Tracheal epithelial cell (primary cell): ENCODE results near the gene PRRC2A. TPM values are rescaled to one million over a fixed set of nuclear protein-coding genes. Genes with fewer than 3 reads are reported as not detected.

Experiments used
- total RNA-seq: library from RNA; depleted of rRNA; stranded (reverse); fragments of >200 nt; gene quantifications from 2 replicates; pipeline ENCODE4 v1.2.1, GENCODE V29; 2014

Gene PRRC2A
- total RNA-seq, 1 donor from 2014 or later = 35.6 TPM

Other genes starting within 250 kb of the PRRC2A start
- gene MICA, start 217.1 kb upstream of the PRRC2A start, total RNA-seq = 28.7 and 56.9 TPM in 2 replicates
- gene MICB, start 122.6 kb upstream of the PRRC2A start, total RNA-seq = 4.7 and 9.9 TPM in 2 replicates
- not detected in 2 replicates for gene MCCD1, start 91.8 kb upstream of the PRRC2A start, total RNA-seq
- 279 and 313 TPM in 2 replicates for gene DDX39B, start 78.7 kb upstream of the PRRC2A start, total RNA-seq
- gene ATP6V1G2, start 74.1 kb upstream of the PRRC2A start, total RNA-seq = 0.21 and 1.2 TPM in 2 replicates
- 43.6 and 54.6 TPM in 2 replicates for gene NFKBIL1, start 73.1 kb upstream of the PRRC2A start, total RNA-seq
- not detected in 2 replicates for gene LTA, start 48.4 kb upstream of the PRRC2A start, total RNA-seq
- 4.3 TPM in 1 of 2 replicates, not detected in the other for gene TNF, start 45.1 kb upstream of the PRRC2A start, total RNA-seq
- 6.7 TPM in 1 of 2 replicates, not detected in the other for gene LTB, start 38.3 kb upstream of the PRRC2A start, total RNA-seq
- not detected in 2 replicates for gene LST1, start 34.4 kb upstream of the PRRC2A start, total RNA-seq
- gene NCR3, start 27.7 kb upstream of the PRRC2A start, total RNA-seq = not detected in 2 replicates
- not detected in 2 replicates for gene AIF1, start 5.5 kb upstream of the PRRC2A start, total RNA-seq
- gene BAG6, start 31.9 kb downstream of the PRRC2A start, total RNA-seq = 128 and 161 TPM in 2 replicates
- gene APOM, start 35.2 kb downstream of the PRRC2A start, total RNA-seq = 0.96 and 1.3 TPM in 2 replicates
- 26.7 and 27.1 TPM in 2 replicates for gene C6orf47, start 40.1 kb downstream of the PRRC2A start, total RNA-seq
- gene GPANK1, start 44.3 kb downstream of the PRRC2A start, total RNA-seq = 7.0 and 12.0 TPM in 2 replicates
- gene CSNK2B, start 45.4 kb downstream of the PRRC2A start, total RNA-seq = 84.2 and 103 TPM in 2 replicates
- under 0.01 and 0.43 TPM in 2 replicates for gene LY6G5B, start 49.3 kb downstream of the PRRC2A start, total RNA-seq
- not detected in 2 replicates for gene LY6G5C, start 60.4 kb downstream of the PRRC2A start, total RNA-seq
- 25.2 and 40.2 TPM in 2 replicates for gene ABHD16A, start 82.6 kb downstream of the PRRC2A start, total RNA-seq
- gene LY6G6F, start 86.2 kb downstream of the PRRC2A start, total RNA-seq = not detected in 2 replicates
- not detected in 2 replicates for gene LY6G6D, start 94.6 kb downstream of the PRRC2A start, total RNA-seq
- gene LY6G6C, start 101.0 kb downstream of the PRRC2A start, total RNA-seq = not detected in 2 replicates
- not detected in 2 replicates for gene MPIG6B, start 102.7 kb downstream of the PRRC2A start, total RNA-seq
- 11.5 and 45.8 TPM in 2 replicates for gene DDAH2, start 108.6 kb downstream of the PRRC2A start, total RNA-seq
- 454 and 1,059 TPM in 2 replicates for gene CLIC1, start 115.8 kb downstream of the PRRC2A start, total RNA-seq
- 4.3 and 5.8 TPM in 2 replicates for gene MSH5, start 119.3 kb downstream of the PRRC2A start, total RNA-seq
- not detected in 2 replicates for gene SAPCD1, start 141.9 kb downstream of the PRRC2A start, total RNA-seq
- gene VWA7, start 156.6 kb downstream of the PRRC2A start, total RNA-seq = 0.43 and 0.48 TPM in 2 replicates
- gene VARS1, start 175.0 kb downstream of the PRRC2A start, total RNA-seq = 61.0 and 64.8 TPM in 2 replicates
- 34.2 and 39.0 TPM in 2 replicates for gene LSM2, start 186.3 kb downstream of the PRRC2A start, total RNA-seq
- 0.64 and 0.72 TPM in 2 replicates for gene HSPA1L, start 194.6 kb downstream of the PRRC2A start, total RNA-seq
- 124 and 172 TPM in 2 replicates for gene HSPA1A, start 194.8 kb downstream of the PRRC2A start, total RNA-seq
- gene HSPA1B, start 207.0 kb downstream of the PRRC2A start, total RNA-seq = 268 TPM in 2 replicates
- gene NEU1, start 242.1 kb downstream of the PRRC2A start, total RNA-seq = 70.3 and 75.4 TPM in 2 replicates